Measurements from ENCODE around the gene HIF3A. TPM values are rescaled to one million over a fixed set of nuclear protein-coding genes. Genes with fewer than 3 reads are reported as not detected.

Gene HIF3A
- total RNA-seq, 1 experiment from 2014 or later, result not detected

GRCh38 chr19:46347572-46347883 lies 50.7 kb downstream of the HIF3A start:
- BruUV-seq (replicated peaks), result no TSS peak
- ChIA-PET CTCF (interaction anchor here (0.6 to 0.7 kb wide), 2 partner anchors 10 to 15 kb away, joined by 3 to 4 read pairs; no protein-coding TSS in a partner anchor), POLR2A (no interaction called here)

GRCh38 chr19:46347985-46348384 lies 51.1 kb downstream of the HIF3A start:
- in situ Hi-C loops (cut with HindIII; ENCODE audit: low pct_unique_long_range_greater_than_20kb, low sequenced_read_pairs), result no loop called here
- ChIA-PET CTCF (interaction anchor here (0.6 to 0.7 kb wide), 2 partner anchors 15 to 65 kb away, joined by 3 to 5 read pairs; no protein-coding TSS in a partner anchor), POLR2A (no interaction called here)
- DNase-seq (ENCODE audit: low read depth, low spot score) (no peak), ATAC-seq (no peak)
- no peaks in the 10 kb centered on the region for H3K27me3 ChIP-seq (ENCODE audit: control insufficient read depth, insufficient read depth, low read length)
- TF ChIP-seq CTCF (IDR thresholded peaks at IDR 0.05) (no peak), REST (IDR thresholded peaks at IDR 0.05; ENCODE audit: insufficient read depth in 1 of 2, low read depth in 2 of 2, low read length in 1 of 2) (no peak), POLR2AphosphoS5 (IDR thresholded peaks at IDR 0.05; ENCODE audit: low read depth, low read length) (no peak), SIN3A (IDR thresholded peaks at IDR 0.05; ENCODE audit: borderline replicate concordance, insufficient read depth, low read depth, low read length) (no peak), TCF7L2 (IDR thresholded peaks at IDR 0.05; ENCODE audit: low read depth, low read length) (no peak)
- no peaks in the 10 kb centered on the region for H3K9me3 ChIP-seq (ENCODE audit: control insufficient read depth, insufficient read depth, low read depth, low read length)
- H3K36me3 ChIP-seq (ENCODE audit: control insufficient read depth, insufficient read depth, low read length), result no peaks in the 10 kb centered on the region
- H3K4me1 ChIP-seq (ENCODE audit: control insufficient read depth, insufficient read depth, low read length), result peaks cover 3% of the 10 kb centered on the region; the same call in 1 of the 2 replicates
- intact Hi-C loops (cut with micrococcal nuclease; ENCODE audit: unreplicated experiment), result loop anchor here (5.0 kb wide), 1 partner anchor 66 kb away; no protein-coding TSS in a partner anchor
- H3K27ac ChIP-seq (ENCODE audit: low read length), result peak overlapping the region; percentile 89
- BruUV-seq (replicated peaks), result TSS peak; percentile 86
- peak overlapping the region; percentile 57 to 58 for H3K4me3 ChIP-seq (ENCODE audit: low read depth in 2 of 2, low read length in 2 of 2)

More at GRCh38 chr19:46347572-46347883, 50.7 kb downstream of the HIF3A start:
- H3K9me3 ChIP-seq (ENCODE audit: control insufficient read depth, insufficient read depth, low read depth, low read length), result no peaks in the 10 kb centered on the region
- TF ChIP-seq CTCF (IDR thresholded peaks at IDR 0.05) (no peak), SIN3A (IDR thresholded peaks at IDR 0.05; ENCODE audit: borderline replicate concordance, insufficient read depth, low read depth, low read length) (no peak), TCF7L2 (IDR thresholded peaks at IDR 0.05; ENCODE audit: low read depth, low read length) (no peak), POLR2AphosphoS5 (IDR thresholded peaks at IDR 0.05; ENCODE audit: low read depth, low read length) (no peak), REST (IDR thresholded peaks at IDR 0.05; ENCODE audit: insufficient read depth in 1 of 2, low read depth in 2 of 2, low read length in 1 of 2) (no peak)
- ATAC-seq (no peak), DNase-seq (ENCODE audit: low read depth, low spot score) (no peak)
- peaks cover 3% of the 10 kb centered on the region; the same call in 1 of the 2 replicates for H3K4me1 ChIP-seq (ENCODE audit: control insufficient read depth, insufficient read depth, low read length)
- in situ Hi-C loops (cut with HindIII; ENCODE audit: low pct_unique_long_range_greater_than_20kb, low sequenced_read_pairs) (no loop called here), intact Hi-C loops (cut with micrococcal nuclease; ENCODE audit: unreplicated experiment) (loop anchor here (5.0 kb wide), 1 partner anchor 65 kb away; no protein-coding TSS in a partner anchor)
- no peaks in the 10 kb centered on the region for H3K36me3 ChIP-seq (ENCODE audit: control insufficient read depth, insufficient read depth, low read length)
- peak overlapping the region; percentile 57 to 58 for H3K4me3 ChIP-seq (ENCODE audit: low read depth in 2 of 2, low read length in 2 of 2)
- H3K27ac ChIP-seq (ENCODE audit: low read length), result peak overlapping the region; percentile 89
- H3K27me3 ChIP-seq (ENCODE audit: control insufficient read depth, insufficient read depth, low read length), result no peaks in the 10 kb centered on the region
